CD4-positive, alpha-beta T cell treated with Interferon alpha-2 for 1 hour (primary cell): ENCODE results near the gene ATAD2B.
"Not testable (repeated sequence)": the region's sequence is repeated elsewhere in the genome, so short reads cannot be mapped to it uniquely, and the experiment has no call there.

ENCODE experiments used
- DNase-seq, 2 donors: peaks; one replicate each; pipeline ENCODE4 v3.0.0-alpha.2; 2020 to 2022

The ATAD2B gene

DNA sequence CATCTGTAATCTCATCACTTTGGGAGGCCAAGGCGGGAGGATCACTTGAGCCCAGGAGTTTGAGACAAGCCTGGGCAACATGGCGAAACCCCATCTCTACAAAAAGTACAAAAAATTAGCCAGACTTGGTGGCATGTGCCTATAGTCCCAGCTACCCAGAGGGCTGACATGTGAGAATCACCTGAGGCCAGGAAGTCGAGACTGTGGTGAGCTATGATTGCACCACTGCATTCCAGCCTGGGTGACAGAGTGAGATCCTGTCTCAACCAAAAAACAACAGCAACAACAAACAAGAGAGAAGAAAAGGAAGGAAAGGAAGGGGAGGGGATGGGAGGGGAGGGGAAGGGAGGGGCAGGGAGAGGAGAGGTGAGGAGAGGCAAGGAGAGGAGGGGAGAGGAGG lies 203.9 kb downstream of the ATAD2B start:
- DNase-seq = not testable (repeated sequence)

DNA sequence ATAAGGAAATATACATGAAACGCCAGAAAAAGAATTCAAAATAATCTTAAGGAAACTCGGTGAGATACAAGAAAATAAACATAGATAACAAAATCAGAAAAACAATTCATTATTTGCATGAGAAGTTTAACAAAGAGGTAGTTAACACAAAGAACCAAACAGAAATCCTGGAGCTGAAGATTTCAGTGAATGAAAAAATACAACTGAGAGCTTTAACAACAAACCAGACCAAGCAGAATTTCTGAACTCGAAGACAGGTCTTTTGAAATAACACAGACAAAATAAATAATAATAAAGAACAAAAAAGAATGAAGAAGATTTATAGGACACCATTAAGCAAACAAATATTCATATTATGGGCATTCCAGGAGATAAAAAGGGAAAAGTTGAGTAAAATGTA lies 204.7 kb downstream of the ATAD2B start:
- DNase-seq = no peak

DNA sequence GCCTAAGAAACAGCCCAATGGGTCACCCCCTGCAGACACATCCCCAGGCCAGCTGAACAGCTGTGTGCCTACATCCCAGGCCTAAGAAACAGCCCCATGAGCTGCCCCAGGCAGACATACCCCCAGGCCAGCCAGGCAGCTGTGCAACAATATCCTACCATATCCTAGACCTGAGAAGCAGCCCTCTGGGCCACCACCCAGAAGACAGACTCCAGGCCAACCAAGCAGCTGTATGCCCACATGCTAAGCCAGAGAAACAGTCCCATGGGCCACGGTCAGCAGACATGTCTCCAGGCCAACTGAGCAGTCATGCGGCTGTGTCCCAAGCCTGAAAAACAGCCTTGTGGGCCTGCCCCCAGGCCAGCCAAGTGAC lies 205.5 kb downstream of the ATAD2B start:
- no peak for DNase-seq

DNA sequence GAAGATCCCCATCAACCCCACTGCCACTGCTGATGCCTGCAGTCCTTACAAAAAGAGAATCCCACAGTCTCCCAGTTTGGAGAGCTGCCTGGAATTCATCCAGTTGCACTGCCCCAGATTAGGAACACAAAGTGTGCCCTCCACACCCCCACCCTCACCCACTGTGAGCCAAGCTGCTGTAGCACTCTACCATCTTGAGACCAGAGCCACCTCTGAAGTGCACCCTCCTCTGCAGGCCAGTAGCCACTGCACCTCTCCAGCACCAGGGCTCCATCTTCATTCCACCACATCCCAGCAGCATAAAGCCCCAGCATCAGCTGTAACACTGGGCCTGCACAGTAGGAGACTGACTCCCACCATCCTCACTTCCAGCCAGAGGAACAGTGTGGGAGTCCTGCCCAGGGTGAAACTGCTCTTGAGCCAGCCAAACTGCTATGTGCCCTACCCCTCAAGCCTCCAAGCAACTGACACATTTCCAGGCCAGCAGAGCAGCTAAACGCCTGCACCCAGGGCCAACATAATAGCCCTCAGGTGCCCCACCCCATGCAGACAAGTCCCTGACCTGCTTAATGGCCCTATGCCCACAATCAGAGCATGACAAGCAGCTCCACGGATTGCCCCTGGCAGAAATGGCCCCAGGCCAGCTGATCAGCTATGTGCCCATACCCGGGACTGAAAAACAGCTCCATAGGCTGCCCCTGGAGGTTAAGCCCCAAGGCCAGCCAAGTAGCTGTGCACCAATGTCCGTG lies 206.0 kb downstream of the ATAD2B start:
- DNase-seq = no peak

DNA sequence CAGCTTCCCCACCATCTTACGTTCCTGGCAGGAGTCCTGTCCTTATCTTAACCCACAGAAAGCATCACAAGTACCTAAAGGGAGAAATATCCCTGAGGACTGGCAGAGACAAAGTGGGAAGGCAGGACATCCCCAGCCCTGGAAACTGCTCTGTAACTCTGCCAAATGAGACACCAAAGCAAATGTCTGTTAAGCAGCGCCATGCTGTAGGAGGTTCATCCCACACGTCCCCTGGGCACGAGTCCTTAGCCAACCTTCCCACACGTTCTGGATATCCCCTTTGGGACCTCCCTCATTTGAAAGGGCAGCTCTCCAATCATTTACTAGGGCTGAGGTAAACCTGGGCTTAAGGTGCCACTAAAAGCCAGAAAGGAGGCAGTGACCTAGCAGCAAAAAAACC lies 207.2 kb downstream of the ATAD2B start:
- DNase-seq = no peak

DNA sequence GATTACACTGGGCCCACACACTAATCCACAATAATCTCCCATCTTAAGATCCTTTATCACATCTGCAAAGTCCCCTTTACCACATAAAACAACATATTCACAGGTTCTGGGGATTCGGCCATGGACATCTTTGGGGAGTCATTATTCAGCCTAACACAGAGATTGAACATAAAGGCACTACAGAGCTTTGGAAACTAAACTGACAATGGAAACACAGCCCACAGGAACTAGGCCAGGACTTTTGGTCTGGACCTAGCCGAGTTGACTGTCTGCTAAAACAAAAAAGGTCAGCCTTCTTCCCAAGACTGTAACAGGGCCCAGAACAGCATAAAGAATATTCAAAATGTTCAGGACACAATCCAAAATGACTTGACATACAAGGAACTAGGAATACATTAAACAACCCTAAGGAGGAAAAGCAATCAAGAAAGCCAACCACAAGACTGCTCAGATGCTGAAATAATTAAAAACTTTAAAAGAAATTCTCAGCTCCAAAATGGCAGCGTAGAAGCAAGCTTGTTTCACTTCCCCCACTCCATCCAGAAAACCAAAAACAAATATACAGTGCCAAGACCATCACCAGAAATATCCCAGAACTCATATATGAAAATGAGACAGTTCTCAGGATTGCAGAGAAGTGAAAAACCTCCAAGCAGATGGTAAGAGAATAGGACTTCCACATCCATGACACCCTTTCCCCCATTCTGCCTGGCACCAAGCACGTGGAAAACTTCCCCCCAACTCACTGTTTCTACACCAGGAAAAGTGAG lies 207.8 kb downstream of the ATAD2B start:
- DNase-seq = no peak

DNA sequence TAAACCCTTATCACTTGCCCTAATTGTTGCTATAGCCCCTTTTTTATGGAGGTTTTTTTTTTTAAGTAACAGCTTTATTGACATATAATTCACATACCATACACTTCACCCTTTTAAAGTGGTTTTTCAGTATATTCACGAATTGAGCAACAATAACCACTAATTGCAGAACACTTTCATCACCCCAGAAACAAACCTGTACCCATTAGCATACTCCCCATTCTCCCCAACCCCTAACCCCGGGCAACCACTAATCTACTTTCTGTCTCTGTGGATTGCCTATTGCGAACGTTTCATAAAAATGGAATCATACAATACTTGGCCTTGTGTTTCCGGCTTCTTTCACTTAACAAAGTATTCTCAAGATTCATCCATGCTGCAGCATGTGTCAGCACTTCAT lies 213.6 kb downstream of the ATAD2B start:
- DNase-seq = no peak

DNA sequence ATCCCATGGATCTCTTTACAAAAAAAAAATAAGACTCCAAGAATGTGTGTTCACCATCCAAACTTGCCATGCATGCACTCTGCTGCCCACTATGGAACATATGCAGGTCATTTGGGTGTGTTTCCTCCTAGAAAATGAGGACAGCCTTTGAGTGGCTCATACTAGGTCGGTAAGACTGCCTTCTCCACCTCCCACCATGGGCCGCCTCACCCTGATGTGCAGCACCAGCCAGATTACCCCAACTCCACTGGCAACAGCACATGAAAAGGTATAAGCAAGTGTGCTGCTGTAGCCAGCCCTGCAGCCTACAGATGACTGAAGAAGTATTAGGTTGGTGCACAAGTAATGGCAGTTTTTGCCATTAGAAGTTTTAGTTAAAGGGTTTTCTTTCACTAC lies 214.2 kb downstream of the ATAD2B start:
- no peak for DNase-seq

DNA sequence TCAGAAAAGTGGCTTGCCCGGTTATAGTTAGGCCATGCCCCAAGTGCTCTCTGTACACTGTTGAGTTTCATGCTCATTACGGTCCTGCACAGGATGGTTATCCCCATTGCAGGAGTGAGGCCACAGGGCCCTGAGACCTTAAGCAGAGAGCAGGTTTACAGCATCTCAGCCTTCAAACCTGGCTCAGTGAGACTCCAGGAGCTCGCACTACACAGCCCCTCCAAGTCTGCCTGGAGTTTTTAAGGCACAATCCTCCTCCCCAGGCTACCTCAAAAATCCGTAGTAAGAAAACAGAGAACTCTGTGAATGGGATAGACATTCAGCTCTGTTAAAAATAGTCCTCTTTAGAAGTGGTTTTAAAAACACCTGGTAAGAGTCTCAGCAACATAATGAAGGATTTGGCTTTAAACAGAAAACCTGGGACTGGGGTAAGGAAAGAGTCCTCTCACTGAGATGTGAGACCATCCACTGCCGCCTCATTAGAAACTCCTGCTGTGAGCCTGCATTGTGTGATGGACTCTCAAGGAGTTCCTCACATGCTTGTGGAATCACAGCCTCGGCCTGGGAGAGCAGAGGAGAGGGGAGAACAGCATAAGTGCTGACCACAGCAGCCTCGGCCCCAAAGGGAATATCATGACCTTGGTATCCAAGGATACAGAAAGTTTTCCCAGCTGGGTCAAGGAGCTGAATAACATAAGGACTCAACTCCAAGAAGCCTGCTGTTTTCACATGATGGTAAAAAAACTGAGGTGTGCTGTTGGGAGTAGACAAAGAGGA lies 214.8 kb downstream of the ATAD2B start:
- no peak for DNase-seq

DNA sequence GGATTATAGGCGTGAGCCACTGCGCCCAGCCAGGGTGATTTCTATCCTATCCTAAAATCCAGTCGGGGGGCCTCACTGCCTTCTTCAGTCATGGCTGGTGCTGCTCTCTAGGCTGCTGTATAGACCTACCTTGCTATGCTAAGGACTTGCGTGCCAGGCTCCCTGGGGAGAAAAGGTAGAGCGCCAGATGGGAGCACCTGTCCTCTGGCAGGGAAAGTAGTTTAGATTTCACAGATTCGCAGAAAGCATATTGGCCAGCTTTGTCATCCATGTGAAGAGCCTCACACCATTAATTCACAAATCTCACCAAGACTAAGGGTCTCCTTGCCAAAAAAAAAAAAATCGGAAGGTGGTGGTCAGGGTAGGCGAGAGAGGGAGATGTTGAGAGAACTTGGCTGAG lies 217.6 kb downstream of the ATAD2B start:
- DNase-seq = no peak

DNA sequence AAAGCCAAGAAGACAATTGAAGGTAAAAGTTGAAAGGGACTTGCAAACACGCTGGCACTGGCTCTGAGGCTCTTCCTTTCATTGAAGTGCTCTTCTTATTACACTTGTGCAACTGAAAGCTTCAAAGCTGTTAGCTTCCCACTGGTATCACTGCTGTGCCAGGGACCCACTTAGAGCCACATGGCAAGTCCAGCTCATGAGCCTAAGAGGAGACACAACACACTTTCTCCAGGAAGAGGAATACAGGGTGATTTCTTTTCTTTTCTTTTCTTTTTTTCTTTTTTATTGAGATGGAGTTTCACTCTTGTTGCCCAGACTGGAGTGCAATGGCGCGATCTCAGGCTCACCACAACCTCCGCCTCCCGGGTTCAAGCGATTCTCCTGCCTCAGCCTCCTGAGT lies 218.2 kb downstream of the ATAD2B start:
- DNase-seq = no peak

DNA sequence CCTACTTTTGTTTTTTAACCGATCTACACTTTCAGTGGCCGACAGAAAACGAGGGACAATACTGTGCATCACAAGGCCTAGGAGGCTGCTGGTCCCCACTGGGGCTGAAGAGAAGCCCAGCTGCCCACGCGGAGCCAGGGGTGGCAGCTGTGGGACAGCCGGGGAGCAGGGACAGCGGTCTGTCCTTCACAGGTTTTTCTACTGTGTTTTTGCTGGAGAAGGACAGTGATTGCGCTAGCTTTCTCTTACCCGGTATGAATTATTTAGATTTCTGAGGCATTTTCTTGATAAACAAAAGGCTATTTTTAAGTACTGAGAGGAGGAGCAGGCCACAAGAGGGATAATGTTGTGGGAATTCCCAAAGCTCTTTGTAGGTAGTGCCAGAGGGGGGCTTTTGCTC lies 219.8 kb downstream of the ATAD2B start:
- DNase-seq = no peak

DNA sequence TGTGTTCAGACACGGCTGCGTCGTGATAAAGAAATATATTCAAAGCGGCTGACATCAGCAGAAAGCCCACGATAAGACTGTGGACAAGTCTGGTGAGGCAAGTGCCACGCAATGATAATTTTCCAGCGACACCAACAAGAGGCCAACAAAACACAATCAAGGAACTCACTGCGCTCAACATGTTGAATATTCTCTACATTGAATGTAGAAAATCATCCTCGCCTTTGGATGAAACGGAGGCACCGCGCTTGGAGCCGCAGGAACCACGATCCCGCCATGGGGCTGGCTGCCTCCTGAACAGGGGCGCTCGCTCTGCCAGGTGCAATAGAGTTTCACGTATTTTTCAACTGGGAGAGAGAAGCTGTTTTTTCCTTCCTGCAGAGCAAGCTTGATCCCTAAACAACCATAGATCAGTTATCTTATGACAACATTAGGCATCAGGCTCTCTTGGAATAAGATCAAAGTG lies 220.3 kb downstream of the ATAD2B start:
- DNase-seq = no peak

DNA sequence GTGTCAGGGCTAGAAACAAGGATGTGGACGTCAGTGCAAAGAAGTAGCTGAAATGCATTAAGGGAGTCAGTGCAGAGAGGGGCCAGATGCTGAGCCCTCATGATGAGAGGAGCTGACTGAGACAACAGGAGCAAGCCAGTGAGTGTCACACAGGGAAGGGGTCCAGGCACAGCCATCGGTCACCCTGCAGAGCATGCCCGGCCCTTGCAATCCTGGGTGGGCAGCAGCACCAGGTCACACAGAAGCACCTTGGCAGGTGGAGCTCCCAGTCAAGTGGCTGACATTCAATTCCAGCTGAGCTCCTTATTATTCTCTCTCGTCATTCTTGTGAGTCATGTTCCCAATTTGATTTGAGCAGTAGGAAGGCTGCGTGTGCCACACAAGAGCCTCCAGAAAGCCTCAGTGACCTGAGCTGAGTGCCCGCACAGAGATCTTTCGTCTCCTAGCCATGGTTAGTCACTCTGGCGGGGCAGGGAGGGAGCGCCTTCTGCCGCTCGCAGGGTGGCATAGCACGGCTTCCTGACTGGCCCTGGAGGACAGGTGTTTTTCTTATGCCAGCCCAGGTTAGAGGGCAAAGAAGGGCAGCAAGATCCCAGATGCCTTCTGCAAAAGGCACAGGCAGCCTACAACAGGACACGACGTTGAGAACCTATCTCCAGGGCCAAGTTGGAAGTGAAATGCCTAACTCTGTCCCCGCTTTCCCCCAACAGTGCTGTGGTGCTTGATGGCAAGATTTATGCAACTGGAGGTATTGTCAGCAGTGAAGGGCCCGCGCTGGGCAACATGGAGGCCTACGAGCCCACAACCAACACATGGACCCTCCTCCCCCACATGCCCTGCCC lies 220.9 kb downstream of the ATAD2B start:
- DNase-seq = no peak

DNA sequence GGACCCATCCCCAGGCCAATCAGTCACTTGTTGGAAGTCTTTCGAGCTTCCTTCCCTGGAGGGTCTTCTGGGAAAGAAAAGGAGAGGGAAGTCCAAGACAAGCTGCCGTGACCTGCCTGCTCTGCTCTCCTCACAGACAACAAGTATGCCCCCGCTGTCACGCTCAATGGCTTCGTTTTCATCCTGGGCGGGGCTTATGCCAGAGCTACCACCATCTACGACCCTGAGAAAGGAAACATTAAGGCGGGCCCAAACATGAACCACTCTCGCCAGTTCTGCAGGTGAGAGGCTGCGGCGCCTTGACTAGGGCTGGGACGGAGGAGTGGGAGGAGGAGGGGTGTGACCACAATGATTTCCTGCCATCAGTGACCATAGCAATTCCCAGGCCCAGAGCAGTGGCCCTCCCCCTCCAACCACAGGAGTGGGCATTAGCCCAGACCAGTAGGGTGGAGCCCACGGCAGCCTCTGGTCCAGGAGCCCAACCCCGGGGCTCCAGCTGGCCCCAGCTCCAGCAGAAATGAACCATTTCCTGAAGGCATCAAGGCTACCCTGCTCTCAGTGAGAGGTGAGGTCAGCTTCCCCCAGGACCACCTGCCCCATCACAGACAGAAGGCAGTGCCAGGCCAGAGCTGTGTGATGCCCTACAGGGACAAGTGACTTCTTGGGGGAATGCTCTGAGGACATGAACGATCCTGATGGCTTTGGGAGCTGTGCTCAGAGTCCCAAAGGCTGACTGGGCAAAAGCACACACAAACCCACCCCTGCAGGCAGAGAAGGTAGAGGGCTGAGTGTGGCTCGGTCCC lies 223.1 kb downstream of the ATAD2B start:
- no peak for DNase-seq

DNA sequence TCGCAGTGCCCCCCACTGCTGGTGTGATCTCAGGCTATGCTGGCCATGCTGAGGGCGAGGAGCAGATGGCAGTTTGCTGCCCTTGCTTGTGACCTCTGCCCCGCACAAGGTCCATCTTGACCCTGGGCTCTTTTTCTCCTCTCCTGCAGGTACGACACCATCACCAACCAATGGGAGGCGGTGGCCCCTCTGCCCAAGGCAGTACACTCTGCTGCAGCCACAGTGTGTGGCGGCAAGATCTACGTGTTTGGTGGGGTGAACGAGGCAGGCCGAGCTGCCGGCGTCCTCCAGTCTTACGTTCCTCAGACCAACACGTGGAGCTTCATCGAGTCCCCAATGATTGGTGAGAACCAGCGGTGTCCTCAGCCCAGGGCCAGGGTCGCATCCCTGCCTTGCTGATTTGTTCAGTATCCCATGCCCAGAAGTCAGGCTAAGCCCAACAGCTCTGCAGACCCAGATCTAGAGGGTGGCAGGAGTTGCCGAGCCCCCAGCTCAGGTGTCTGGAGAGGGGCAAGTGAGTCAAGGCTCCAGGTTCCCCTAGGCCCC lies 223.8 kb downstream of the ATAD2B start:
- no peak for DNase-seq

DNA sequence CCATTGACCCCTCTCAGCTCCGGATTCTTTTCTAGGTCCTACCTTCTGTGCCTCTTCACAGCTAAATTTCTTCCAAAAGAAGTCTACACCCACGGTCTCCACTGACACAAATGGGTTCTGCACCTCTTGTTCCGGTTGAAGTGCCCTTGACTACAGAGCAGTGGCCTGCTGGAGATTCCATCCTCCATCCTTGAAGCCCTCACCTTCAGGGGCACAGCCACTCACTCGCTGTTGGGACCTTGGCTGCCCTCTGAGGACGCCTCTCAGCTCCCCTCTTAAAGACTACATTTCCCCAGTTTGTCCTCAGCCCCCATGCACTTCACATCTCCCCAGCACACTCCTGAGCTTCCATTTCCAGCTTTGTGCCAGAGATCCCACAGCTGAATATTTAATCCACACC lies 226.3 kb downstream of the ATAD2B start:
- no peak for DNase-seq

DNA sequence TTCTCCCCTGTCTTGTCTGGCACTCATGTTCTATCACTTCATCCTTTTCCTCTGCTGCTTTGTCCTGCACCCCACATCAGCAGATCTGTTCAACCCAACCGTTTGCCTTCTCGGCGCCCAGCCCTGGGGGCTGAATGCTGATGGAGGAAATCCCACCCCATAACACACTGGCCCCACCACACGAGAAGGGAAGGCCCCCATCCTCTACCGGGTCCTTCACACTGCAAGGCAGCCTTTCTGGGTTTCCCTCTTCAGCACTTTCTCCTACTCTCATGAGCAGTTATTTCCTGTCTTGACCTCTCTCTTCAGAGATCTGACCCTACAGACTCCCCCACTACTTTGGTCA lies 227.4 kb downstream of the ATAD2B start:
- no peak for DNase-seq

DNA sequence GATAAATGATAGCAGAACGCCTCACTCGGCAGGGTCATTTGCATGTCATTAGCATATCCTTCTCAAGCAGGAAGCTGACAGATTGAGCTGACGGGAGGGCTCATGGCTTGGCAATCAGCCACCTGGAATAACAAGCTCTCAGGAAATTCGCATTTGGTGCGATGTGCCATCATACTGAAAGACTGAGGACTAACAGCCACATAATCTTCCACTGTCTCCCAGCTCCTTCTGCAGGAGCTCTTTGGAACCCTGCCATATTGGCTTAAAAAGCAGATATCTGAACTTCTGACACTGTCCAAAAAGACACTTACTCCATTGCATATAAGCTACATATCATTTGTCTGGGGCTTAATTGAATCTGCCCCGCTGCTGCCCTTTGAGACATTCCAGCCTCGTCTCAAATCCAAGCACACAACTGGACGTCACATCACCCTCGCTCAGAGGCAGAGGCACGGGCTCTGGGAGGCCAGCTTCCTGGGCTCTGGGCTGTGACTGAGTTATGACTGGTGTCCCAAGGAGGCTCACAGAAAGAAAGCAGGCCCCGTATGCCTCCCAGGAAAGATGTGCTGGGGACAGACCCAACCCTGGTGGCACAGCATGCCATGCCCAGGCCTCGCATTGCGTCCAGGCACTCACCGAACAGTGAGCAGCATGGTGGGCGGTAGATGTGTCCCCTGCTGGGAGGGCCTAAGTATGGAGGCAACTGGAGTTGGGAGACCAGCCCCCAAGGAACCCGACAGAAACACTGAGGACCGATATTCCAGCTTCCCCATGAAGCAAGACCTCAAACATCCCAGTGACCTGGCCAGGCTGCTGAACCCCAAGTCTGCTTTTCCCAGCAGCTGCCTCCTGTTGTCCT lies 228.0 kb downstream of the ATAD2B start:
- DNase-seq = no peak
